ENCODE measurements around the gene MGAT3. TPM values are rescaled to one million over a fixed set of nuclear protein-coding genes. Genes with fewer than 3 reads are reported as not detected.

Gene MGAT3
- total and polyA plus RNA-seq, 9 of the 15 experiments (the other 6 are each of a cell fraction or from before 2014, with no cell fraction given) = 0.10 to 11.5 (median 4.6) TPM

- peak in 1 of 2 experiments; percentile 35; a peak in 2 of 4 replicates for TF ChIP-seq ZMIZ1 (IDR thresholded peaks at IDR 0.05; ENCODE audit: low read depth in 2 of 2, low read length in 2 of 2)
- TF ChIP-seq MAFF (IDR thresholded peaks at IDR 0.05; ENCODE audit: low read length) = peak; percentile 9; the same call in 1 of the 2 replicates
- peak; percentile 86 for TF ChIP-seq FOS (IDR thresholded peaks at IDR 0.05; ENCODE audit: extremely low read depth, insufficient read length)
- TF ChIP-seq HMGN3 (IDR thresholded peaks at IDR 0.05; ENCODE audit: borderline replicate concordance, extremely low read depth, insufficient read length, low read depth, low read length) = peak; percentile 76
- TF ChIP-seq CLOCK (CRISPR knock-in tag; IDR thresholded peaks at IDR 0.05; ENCODE audit: borderline replicate concordance) = no peak
- TF ChIP-seq JUND (IDR thresholded peaks at IDR 0.05; ENCODE audit: borderline replicate concordance, low read depth, low read length) = 0 out of 2 replicates have a peak, but pooled peaks have one; percentile 12
- TF ChIP-seq JUND (tag; IDR thresholded peaks at IDR 0.05; ENCODE audit: borderline replicate concordance, low read depth, low read length) = no peak
- peak; percentile 45; the same call in 1 of the 2 replicates for TF ChIP-seq PHF8 (IDR thresholded peaks at IDR 0.05; ENCODE audit: borderline replicate concordance, low read length)
- TF ChIP-seq TEAD4 (IDR thresholded peaks at IDR 0.05; ENCODE audit: low read length) = no peak
- TF ChIP-seq TEAD4 (CRISPR knock-in tag; IDR thresholded peaks at IDR 0.05; ENCODE audit: borderline replicate concordance) = no peak
- peak; percentile 17 for TF ChIP-seq PHF20 (IDR thresholded peaks at IDR 0.05; ENCODE audit: partially characterized antibody)
- no peak for TF ChIP-seq ZBTB5 (IDR thresholded peaks at IDR 0.05)
- no peak for TF ChIP-seq RB1 (IDR thresholded peaks at IDR 0.05; ENCODE audit: low read depth)
- TF ChIP-seq MCM2 (IDR thresholded peaks at IDR 0.05; ENCODE audit: low read depth) = no peak
- 0 out of 4 replicates have a peak, but pooled peaks of 1 of the 2 experiments have one; percentile 4 for TF ChIP-seq TEAD1 (CRISPR knock-in tag; IDR thresholded peaks at IDR 0.05)
- peak; percentile 76 for TF ChIP-seq FOSL1 (tag; conservative IDR thresholded peaks at IDR 0.05)
- TF ChIP-seq NCOR1 (IDR thresholded peaks at IDR 0.05) = peak; percentile 5; the same call in 1 of the 2 replicates
- TF ChIP-seq TFAP4 (CRISPR knock-in tag; IDR thresholded peaks at IDR 0.05; ENCODE audit: borderline replicate concordance) = peak; percentile 45; the same call in 1 of the 2 replicates
Observed at GRCh38 chr22:39519681-39520225, 62.9 kb downstream of the MGAT3 start (continued).
